Neural progenitor cell (in vitro differentiated cells): ENCODE measurements around the gene PKD1. TPM values are rescaled to one million over a fixed set of nuclear protein-coding genes. Genes with fewer than 3 reads are reported as not detected.

Experiments
- DNase-seq: peaks from one replicate; pipeline ENCODE4 v3.0.0-alpha.2; 2016; ENCODE audit warnings: low spot score
- H2AFZ ChIP-seq: fragments of 200-600 bp; sonication (generic); replicated peaks from 2 replicates; pipeline ENCODE4 v1.6.1; 2016; ENCODE audit warnings: antibody characterized with exemption
- H3F3A ChIP-seq: fragments of 200-600 bp; sonication (generic); 2 replicates; pipeline ENCODE4 v1.6.1; 2016; ENCODE audit warnings: antibody characterized with exemption, low read depth
- H3K27ac ChIP-seq: fragments of 200-600 bp; sonication (generic); 2 replicates; pipeline ENCODE4 v1.5.1; 2016; ENCODE audit warnings: mild to moderate bottlenecking
- H3K27me3 ChIP-seq: fragments of 200-600 bp; sonication (generic); 2 replicates; pipeline ENCODE4 v1.6.1; 2016; ENCODE audit warnings: mild to moderate bottlenecking, moderate library complexity
- H3K36me3 ChIP-seq: fragments of 200-600 bp; sonication (generic); 2 replicates; pipeline ENCODE4 v1.5.1; 2016
- H3K4me1 ChIP-seq: fragments of 200-600 bp; sonication (generic); 2 replicates; pipeline ENCODE4 v1.6.1; 2016; ENCODE audit warnings: mixed run types
- H3K4me2 ChIP-seq: fragments of 200-600 bp; sonication (generic); 2 replicates; pipeline ENCODE4 v1.6.1; 2016
- H3K4me3 ChIP-seq: fragments of 200-600 bp; sonication (generic); 2 replicates; pipeline ENCODE4 v1.5.1; 2016
- H3K79me2 ChIP-seq: fragments of 200-600 bp; sonication (generic); 2 replicates; pipeline ENCODE4 v1.6.1; 2016; ENCODE audit warnings: low read depth
- H3K9ac ChIP-seq: fragments of 200-600 bp; sonication (generic); 2 replicates; pipeline ENCODE4 v1.6.1; 2016
- H3K9me3 ChIP-seq: fragments of 200-600 bp; sonication (generic); 2 replicates; pipeline ENCODE4 v1.5.1; 2016; ENCODE audit warnings: low read depth
- H4K20me1 ChIP-seq: fragments of 200-600 bp; sonication (generic); 2 replicates; pipeline ENCODE4 v1.6.1; 2016; ENCODE audit warnings: low read depth
- H3K27ac Mint-ChIP-seq: 3 replicates; pipeline ENCODE4 v1.8.0; 2021; ENCODE audit warnings: mixed read lengths
- H3K27me3 Mint-ChIP-seq: 2 replicates; pipeline ENCODE4 v1.8.0; 2022; ENCODE audit warnings: low read depth, mild to moderate bottlenecking, inconsistent platforms, moderate library complexity, mixed read lengths; ENCODE audit not compliant: insufficient read depth
- H3K36me3 Mint-ChIP-seq: 3 replicates; pipeline ENCODE4 v1.8.0; 2021; ENCODE audit warnings: mixed read lengths
- H3K4me1 Mint-ChIP-seq: 3 replicates; pipeline ENCODE4 v1.8.0; 2021; ENCODE audit warnings: mixed read lengths
- H3K4me3 Mint-ChIP-seq: 3 replicates; pipeline ENCODE4 v1.8.0; 2021; ENCODE audit warnings: mild to moderate bottlenecking, moderate library complexity, mixed read lengths
- H3K9me3 Mint-ChIP-seq: 3 replicates; pipeline ENCODE4 v1.8.0; 2020; ENCODE audit warnings: mixed read lengths
- CTCF ChIP-seq: fragments of 200-600 bp; sonication (generic); IDR thresholded peaks from 2 replicates; pipeline ENCODE4 v1.5.1; 2017; ENCODE audit warnings: antibody characterized with exemption, mild to moderate bottlenecking
- EZH2 ChIP-seq: fragments of 200-600 bp; sonication (generic); IDR thresholded peaks from 2 replicates; pipeline ENCODE4 v1.6.1; 2017; ENCODE audit warnings: antibody characterized with exemption, mild to moderate bottlenecking, moderate library complexity
- EZH2phosphoT487 ChIP-seq: fragments of 200-600 bp; sonication (generic); IDR thresholded peaks from 2 replicates; pipeline ENCODE4 v1.6.1; 2017; ENCODE audit warnings: antibody characterized with exemption
- total RNA-seq: library from RNA; depleted of rRNA; stranded (reverse); fragments of >200 nt; gene quantifications from 2 replicates; pipeline ENCODE4 v1.2.3, GENCODE V29; 2015; ENCODE audit warnings: low replicate concordance

Gene PKD1
- total RNA-seq, 1 donor from 2014 or later, result 16.9 TPM

- TF ChIP-seq EZH2 (no peak), CTCF (no peak), EZH2phosphoT487 (no peak)
- Histone ChIP-seq H3F3A (no peaks in the 10 kb centered on the region), H3K79me2 (no peaks in the 10 kb centered on the region), H3K4me1 (no peaks in the 10 kb centered on the region), H3K9me3 (no peaks in the 10 kb centered on the region), H3K36me3 (no peaks in the 10 kb centered on the region), H3K27me3 (no peaks in the 10 kb centered on the region), H4K20me1 (no peaks in the 10 kb centered on the region), H2AFZ (no peak overlapping the region), H3K27ac (no peak overlapping the region), H3K4me3 (no peak overlapping the region), H3K9ac (no peak overlapping the region), H3K4me2 (no peak overlapping the region)
- Mint-ChIP-seq H3K9me3 (no peaks in the 10 kb centered on the region), H3K4me3 (no peak overlapping the region), H3K27me3 (peaks cover 2% of the 10 kb centered on the region), H3K27ac (no peak overlapping the region), H3K4me1 (peaks cover 2% of the 10 kb centered on the region), H3K36me3 (peaks cover 11% of the 10 kb centered on the region)
- no peak for DNase-seq
Measured at GRCh38 chr16:2063861-2064260, 71.8 kb downstream of the PKD1 start.

- no peak overlapping the region for H3K4me3 Mint-ChIP-seq
- Histone ChIP-seq H3K36me3 (no peaks in the 10 kb centered on the region), H3K79me2 (no peaks in the 10 kb centered on the region), H3K4me3 (no peak overlapping the region), H3K9me3 (no peaks in the 10 kb centered on the region), H3F3A (peaks cover 6% of the 10 kb centered on the region), H2AFZ (no peak overlapping the region), H3K27ac (no peak overlapping the region), H4K20me1 (no peaks in the 10 kb centered on the region), H3K4me2 (no peak overlapping the region), H3K9ac (no peak overlapping the region), H3K4me1 (peaks cover 7% of the 10 kb centered on the region), H3K27me3 (no peaks in the 10 kb centered on the region)
- H3K36me3 Mint-ChIP-seq, result peaks cover 8% of the 10 kb centered on the region
- no peak for DNase-seq
- H3K27ac Mint-ChIP-seq, result no peak overlapping the region
- TF ChIP-seq EZH2phosphoT487 (no peak), EZH2 (no peak), CTCF (no peak)
- H3K27me3 Mint-ChIP-seq, result peaks cover 2% of the 10 kb centered on the region
- peaks cover 11% of the 10 kb centered on the region for H3K4me1 Mint-ChIP-seq
- no peaks in the 10 kb centered on the region for H3K9me3 Mint-ChIP-seq
Measured at GRCh38 chr16:2062801-2063200, 72.9 kb downstream of the PKD1 start.

- Mint-ChIP-seq H3K27me3 (peaks cover 2% of the 10 kb centered on the region), H3K9me3 (no peaks in the 10 kb centered on the region), H3K4me3 (peak overlapping the region; percentile 35), H3K36me3 (peaks cover 6% of the 10 kb centered on the region), H3K4me1 (peaks cover 11% of the 10 kb centered on the region), H3K27ac (no peak overlapping the region)
- H3K9ac ChIP-seq, result no peak overlapping the region
- peaks cover 11% of the 10 kb centered on the region for H3F3A ChIP-seq
- no peak for TF ChIP-seq EZH2phosphoT487
- no peak for TF ChIP-seq CTCF
- no peak for TF ChIP-seq EZH2
- no peak overlapping the region for H3K4me3 ChIP-seq
- no peaks in the 10 kb centered on the region for H3K36me3 ChIP-seq
- no peak overlapping the region for H3K27ac ChIP-seq
- no peaks in the 10 kb centered on the region for H4K20me1 ChIP-seq
- no peak overlapping the region for H2AFZ ChIP-seq
- H3K79me2 ChIP-seq, result no peaks in the 10 kb centered on the region
- no peak overlapping the region for H3K4me2 ChIP-seq
- H3K4me1 ChIP-seq, result peaks cover 7% of the 10 kb centered on the region
- H3K27me3 ChIP-seq, result no peaks in the 10 kb centered on the region
- DNase-seq, result no peak
- H3K9me3 ChIP-seq, result no peaks in the 10 kb centered on the region
Measured at GRCh38 chr16:2061526-2061925, 74.2 kb downstream of the PKD1 start.
